Measurements from ENCODE around the gene NOP14.

GRCh38 chr4:2961811-2962441 lies 1.3 kb downstream of the NOP14 start:
- TF ChIP-seq CTCF (IDR thresholded peaks at IDR 0.05) (no peak), EP300 (IDR thresholded peaks at IDR 0.05) (no peak), POLR2AphosphoS5 (IDR thresholded peaks at IDR 0.05) (no peak)

Data from stomach (tissue), 4 donors.